Stimulated activated CD8-positive, alpha-beta memory T cell treated with anti-CD3 and anti-CD28 coated beads, Interleukin-15, amount 100 ng/mL, for 48 hours (primary cell): ENCODE data around the gene FAM240B.

Source experiments
- DNase-seq, 2 donors: peaks; one replicate each; pipeline ENCODE4 v3.0.0-alpha.2; 2020; ENCODE audit warnings: low read depth in 2 of 2

FAM240B gene

GRCh38 chr9:38699337-38699736 is 20.6 kb downstream of the FAM240B start:
- DNase-seq: no peak

- DNase-seq: no peak
Measured at GRCh38 chr9:38697776-38698300, 22.1 kb downstream of the FAM240B start.

GRCh38 chr9:38696999-38697398 is 22.9 kb downstream of the FAM240B start:
- no peak for DNase-seq

- DNase-seq: no peak
Measured at GRCh38 chr9:38694676-38695075, 25.3 kb downstream of the FAM240B start.

- no peak for DNase-seq
Measured at GRCh38 chr9:38692707-38693106, 27.2 kb downstream of the FAM240B start.

GRCh38 chr9:38690574-38690973 is 29.4 kb downstream of the FAM240B start:
- no peak for DNase-seq

GRCh38 chr9:38689678-38690077 is 30.3 kb downstream of the FAM240B start:
- DNase-seq: no peak

- no peak for DNase-seq
Measured at GRCh38 chr9:38687992-38688391, 31.9 kb downstream of the FAM240B start.

- DNase-seq: peak; percentile 3 to 24
Measured at GRCh38 chr9:38687389-38687842, 32.5 kb downstream of the FAM240B start.

- no peak for DNase-seq
Measured at GRCh38 chr9:38686933-38687332, 33.0 kb downstream of the FAM240B start.

- DNase-seq: no peak
Measured at GRCh38 chr9:38685535-38685934, 34.4 kb downstream of the FAM240B start.

- DNase-seq: no peak
Measured at GRCh38 chr9:38683336-38683735, 36.6 kb downstream of the FAM240B start.

- no peak for DNase-seq
Measured at GRCh38 chr9:38682713-38683112, 37.2 kb downstream of the FAM240B start.

GRCh38 chr9:38681747-38682227 is 38.1 kb downstream of the FAM240B start:
- no peak for DNase-seq

- no peak for DNase-seq
Measured at GRCh38 chr9:38680837-38681445, 39.0 kb downstream of the FAM240B start.

GRCh38 chr9:38677660-38678303 is 42.2 kb downstream of the FAM240B start:
- DNase-seq: no peak

- no peak for DNase-seq
Measured at GRCh38 chr9:38675831-38676230, 44.1 kb downstream of the FAM240B start.

- no peak for DNase-seq
Measured at GRCh38 chr9:38675211-38675610, 44.7 kb downstream of the FAM240B start.

- DNase-seq: no peak
Measured at GRCh38 chr9:38673399-38674193, 46.3 kb downstream of the FAM240B start.

GRCh38 chr9:38671748-38672147 is 48.2 kb downstream of the FAM240B start:
- no peak for DNase-seq

- no peak for DNase-seq
Measured at GRCh38 chr9:38671372-38671731, 48.6 kb downstream of the FAM240B start.

- DNase-seq: no peak
Measured at GRCh38 chr9:38670542-38671371, 49.2 kb downstream of the FAM240B start.
